HEK293T (cell line): ENCODE results near the gene MAGI2.

Source experiments
- ARNT ChIP-seq: fragments of 450-650 bp; IDR thresholded peaks from 2 replicates; pipeline ENCODE4 v1.6.1; 2017; ENCODE audit warnings: mild to moderate bottlenecking
- BHLHE40 ChIP-seq: fragments of 450-650 bp; IDR thresholded peaks from 2 replicates; pipeline ENCODE4 v1.6.1; 2016; ENCODE audit warnings: mild to moderate bottlenecking, moderate library complexity, borderline replicate concordance
- ELF4 ChIP-seq: fragments of 450-650 bp; IDR thresholded peaks from 2 replicates; pipeline ENCODE4 v1.6.1; 2017; ENCODE audit warnings: antibody characterized with exemption
- FOXK2 ChIP-seq: fragments of 450-650 bp; IDR thresholded peaks from 2 replicates; pipeline ENCODE4 v1.6.1; 2016; ENCODE audit warnings: mild to moderate bottlenecking
- FOXM1 ChIP-seq: fragments of 450-650 bp; IDR thresholded peaks from 2 replicates; pipeline ENCODE4 v1.6.1; 2017; ENCODE audit warnings: mild to moderate bottlenecking, borderline replicate concordance
- HDGF ChIP-seq: fragments of 450-650 bp; IDR thresholded peaks from 2 replicates; pipeline ENCODE4 v1.6.1; 2017; ENCODE audit warnings: antibody characterized with exemption, borderline replicate concordance
- SP1 ChIP-seq: fragments of 450-650 bp; IDR thresholded peaks from 2 replicates; pipeline ENCODE4 v1.6.1; 2017
- SUZ12 ChIP-seq: fragments of 450-650 bp; IDR thresholded peaks from 2 replicates; pipeline ENCODE4 v1.6.1; 2016; ENCODE audit warnings: mild to moderate bottlenecking
- TARDBP ChIP-seq: fragments of 450-650 bp; IDR thresholded peaks from 2 replicates; pipeline ENCODE4 v1.6.1; 2016
- ZNF384 ChIP-seq: fragments of 450-650 bp; IDR thresholded peaks from 2 replicates; pipeline ENCODE4 v1.6.1; 2016

GRCh38 chr7:79332091-79332490, 121.4 kb downstream of the MAGI2 start:
- TF ChIP-seq HDGF (no peak), ZNF384 (no peak), SP1 (no peak), BHLHE40 (no peak), TARDBP (no peak), FOXM1 (no peak), ARNT (no peak), SUZ12 (no peak), FOXK2 (no peak), ELF4 (no peak)
